ENCODE data around the gene MLLT6.
A peak's percentile ranks its signal among the peaks of the same experiment; 100 is the strongest.

Gene MLLT6

DNA sequence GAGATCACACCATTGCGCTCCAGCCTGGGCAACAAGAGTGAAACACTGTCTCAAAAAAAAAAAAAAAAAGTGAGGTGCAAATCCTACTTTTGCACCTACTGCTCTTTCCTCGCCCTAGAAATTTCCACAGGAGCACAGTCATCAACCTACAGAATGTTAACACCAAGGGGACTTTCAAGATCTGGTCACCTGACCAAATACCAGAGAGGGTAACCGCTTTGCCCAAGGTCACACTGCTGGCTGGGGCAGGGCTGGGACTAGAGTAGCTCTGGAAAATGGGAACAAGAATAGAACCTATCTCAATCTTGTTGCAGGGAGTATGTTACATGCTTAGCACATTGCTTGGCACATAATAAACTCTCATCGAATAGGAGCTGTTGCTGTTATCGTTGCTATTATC lies 6.3 kb upstream of the MLLT6 start:
- no peak overlapping the region for H2BK15ac ChIP-seq (ENCODE audit: low read depth, poor library complexity, severe bottlenecking)
- H3K4me3 ChIP-seq (ENCODE audit: insufficient read depth in 1 of 2, low read depth in 1 of 2, low read length in 2 of 2), result no peak overlapping the region
- no peaks in the 10 kb centered on the region for H3K36me3 ChIP-seq (ENCODE audit: control insufficient read depth in 1 of 2, insufficient read depth in 2 of 2, low read depth in 1 of 2, low read length in 2 of 2)
- H3K79me1 ChIP-seq (replicated peaks; ENCODE audit: low read length, poor library complexity, severe bottlenecking), result peaks cover 2% of the 10 kb centered on the region
- H2BK5ac ChIP-seq (ENCODE audit: low read depth, low read length, poor library complexity, severe bottlenecking), result no peak overlapping the region
- peaks cover 0 to 23% of the 10 kb centered on the region in 2 experiments for H3K27me3 ChIP-seq (ENCODE audit: control insufficient read depth in 1 of 2, insufficient read depth in 1 of 2, low read length in 2 of 2)
- no peak overlapping the region for H3K4me2 ChIP-seq (ENCODE audit: low read length, poor library complexity, severe bottlenecking)
- H3K27ac ChIP-seq (ENCODE audit: low read length, poor library complexity, severe bottlenecking), result no peak overlapping the region
- no peak overlapping the region for H2BK12ac ChIP-seq (ENCODE audit: low read length in 2 of 2)
- no peak for DNase-seq
- H3K23ac ChIP-seq (ENCODE audit: low read length in 2 of 2), result no peak overlapping the region
- H3K4me1 ChIP-seq (ENCODE audit: control insufficient read depth, insufficient read depth, low read depth, low read length), result peaks cover 22% of the 10 kb centered on the region
- H2BK120ac ChIP-seq (ENCODE audit: low read depth, low read length), result no peak overlapping the region
- no peak overlapping the region for H2AFZ ChIP-seq (ENCODE audit: low read depth, low read length)
- no peak overlapping the region for H4K91ac ChIP-seq (ENCODE audit: low read length)
- H3K9ac ChIP-seq (ENCODE audit: low read length), result no peak overlapping the region
- no peak overlapping the region for H4K8ac ChIP-seq (ENCODE audit: low read length)
- no peak overlapping the region for H2AK5ac ChIP-seq (ENCODE audit: low read length, severe bottlenecking)
- H3K9me3 ChIP-seq (ENCODE audit: control insufficient read depth, low read length), result no peaks in the 10 kb centered on the region
- H3K4ac ChIP-seq (ENCODE audit: low read depth in 1 of 2, low read length in 2 of 2), result no peak overlapping the region
- H3K14ac ChIP-seq (ENCODE audit: low read length in 2 of 2), result no peak overlapping the region
- no peak overlapping the region for H3K18ac ChIP-seq (ENCODE audit: low read depth in 1 of 2, low read length in 2 of 2)
- 95% methylated on average over 5 of the region's 5 CpGs for WGBS

DNA sequence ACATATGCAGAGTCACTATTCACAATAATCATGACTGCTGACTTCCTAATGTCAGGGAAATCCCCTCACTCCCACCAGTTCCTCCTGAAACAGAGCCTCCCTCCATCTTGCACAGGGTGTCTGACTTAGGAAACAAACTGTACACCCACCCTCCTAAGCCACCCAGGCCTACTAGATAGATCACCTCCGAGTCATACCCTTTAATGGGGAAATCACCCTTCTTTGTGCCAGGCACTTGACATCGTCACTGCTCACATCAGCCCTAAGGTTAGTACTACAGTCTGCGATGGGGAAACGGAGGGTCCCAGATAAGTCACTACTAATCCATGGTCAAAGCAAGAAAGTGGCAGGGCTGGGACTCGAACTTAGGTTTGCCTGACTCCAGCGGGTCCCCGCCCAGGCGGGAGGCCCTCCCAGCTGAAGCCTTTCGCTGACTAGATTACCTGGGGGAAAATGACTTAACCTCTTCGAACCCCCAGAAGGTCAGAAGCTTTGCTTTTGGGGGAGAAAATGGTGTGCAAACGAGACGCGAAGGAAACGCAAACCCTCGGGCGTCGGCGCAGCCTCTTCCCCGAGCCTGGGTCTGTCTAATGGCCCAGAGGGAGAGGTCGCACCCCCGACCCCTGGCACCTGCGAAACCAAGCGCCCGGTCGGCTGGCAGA lies 3.4 kb upstream of the MLLT6 start:
- Histone ChIP-seq H3K27me3 (ENCODE audit: control insufficient read depth in 1 of 2, insufficient read depth in 1 of 2, low read length in 2 of 2) (peaks cover 0 to 19% of the 10 kb centered on the region in 2 experiments), H4K91ac (ENCODE audit: low read length) (peak overlapping the region; percentile 61), H2BK5ac (ENCODE audit: low read depth, low read length, poor library complexity, severe bottlenecking) (no peak overlapping the region), H3K4me3 (ENCODE audit: insufficient read depth in 1 of 2, low read depth in 1 of 2, low read length in 2 of 2) (peak overlapping the region; percentile 65 to 82), H2AK5ac (ENCODE audit: low read length, severe bottlenecking) (peak overlapping the region; percentile 16), H3K4me2 (ENCODE audit: low read length, poor library complexity, severe bottlenecking) (peak overlapping the region; percentile 87), H3K23ac (ENCODE audit: low read length in 2 of 2) (no peak overlapping the region), H3K79me1 (replicated peaks; ENCODE audit: low read length, poor library complexity, severe bottlenecking) (peaks cover 12% of the 10 kb centered on the region), H3K14ac (ENCODE audit: low read length in 2 of 2) (peak overlapping the region in 1 of 2 experiments; percentile 49), H3K4ac (ENCODE audit: low read depth in 1 of 2, low read length in 2 of 2) (peak overlapping the region; percentile 0 to 89), H3K9ac (ENCODE audit: low read length) (peak overlapping the region; percentile 90), H2AFZ (ENCODE audit: low read depth, low read length) (peak overlapping the region; percentile 56), H2BK120ac (ENCODE audit: low read depth, low read length) (peak overlapping the region; percentile 65), H3K36me3 (ENCODE audit: control insufficient read depth in 1 of 2, insufficient read depth in 2 of 2, low read depth in 1 of 2, low read length in 2 of 2) (no peaks in the 10 kb centered on the region), H3K4me1 (ENCODE audit: control insufficient read depth, insufficient read depth, low read depth, low read length) (peaks cover 36% of the 10 kb centered on the region), H4K8ac (ENCODE audit: low read length) (peak overlapping the region; percentile 85), H3K18ac (ENCODE audit: low read depth in 1 of 2, low read length in 2 of 2) (peak overlapping the region in 1 of 2 experiments; percentile 55), H2BK15ac (ENCODE audit: low read depth, poor library complexity, severe bottlenecking) (peak overlapping the region; percentile 54), H3K9me3 (ENCODE audit: control insufficient read depth, low read length) (no peaks in the 10 kb centered on the region), H3K27ac (ENCODE audit: low read length, poor library complexity, severe bottlenecking) (peak overlapping the region; percentile 41), H2BK12ac (ENCODE audit: low read length in 2 of 2) (peak overlapping the region in 1 of 2 experiments; percentile 61)
- WGBS, result 22% methylated on average over 16 of the region's 25 CpGs
- DNase-seq, result peak; percentile 79

DNA sequence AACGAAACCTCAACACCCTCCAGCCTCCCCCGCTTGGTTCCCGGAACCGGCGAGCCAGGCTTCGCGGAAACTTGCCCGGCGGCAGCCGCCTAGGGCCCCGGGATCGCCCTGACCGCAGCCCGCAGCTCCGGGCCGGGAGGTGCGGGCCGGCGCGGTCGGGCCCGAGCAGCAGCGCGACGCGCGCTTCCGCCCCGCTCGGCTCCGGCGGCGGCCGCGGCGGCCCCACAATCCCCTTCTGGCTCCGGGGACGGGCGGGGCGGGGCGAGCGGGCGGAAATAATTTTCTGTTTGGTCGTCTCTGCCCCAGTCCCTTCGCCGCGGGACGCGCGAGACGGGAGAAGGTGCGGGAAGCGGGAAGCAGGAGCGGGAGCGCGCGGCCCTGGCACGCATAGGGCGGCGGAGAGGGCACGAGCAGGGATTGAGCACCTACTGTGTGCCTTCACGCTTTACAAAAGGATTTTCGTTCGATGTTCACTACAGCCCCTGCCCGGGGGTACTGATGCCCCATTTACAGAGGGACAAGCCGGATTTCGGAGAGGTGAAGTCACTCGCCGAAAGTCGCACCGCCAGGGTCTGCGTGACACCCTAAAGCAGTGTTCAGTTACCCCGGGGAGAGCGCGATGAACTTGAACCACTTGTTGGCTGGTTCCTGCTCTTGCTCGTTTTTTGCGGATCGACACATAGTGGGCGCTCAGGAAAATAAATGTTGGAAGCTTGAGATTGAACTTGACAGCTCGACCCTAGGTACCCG lies 2.7 kb upstream of the MLLT6 start:
- H3K4me1 ChIP-seq (ENCODE audit: control insufficient read depth, insufficient read depth, low read depth, low read length), result peaks cover 42% of the 10 kb centered on the region
- H4K91ac ChIP-seq (ENCODE audit: low read length), result peak overlapping the region; percentile 47
- peak overlapping the region in 1 of 2 experiments; percentile 45 for H2BK12ac ChIP-seq (ENCODE audit: low read length in 2 of 2)
- peaks cover 0 to 19% of the 10 kb centered on the region in 2 experiments for H3K27me3 ChIP-seq (ENCODE audit: control insufficient read depth in 1 of 2, insufficient read depth in 1 of 2, low read length in 2 of 2)
- H3K4ac ChIP-seq (ENCODE audit: low read depth in 1 of 2, low read length in 2 of 2), result peak overlapping the region; percentile 68 to 89
- H3K9ac ChIP-seq (ENCODE audit: low read length), result peak overlapping the region; percentile 90
- peak overlapping the region; percentile 65 for H2BK120ac ChIP-seq (ENCODE audit: low read depth, low read length)
- peak overlapping the region; percentile 76 to 81 for H3K18ac ChIP-seq (ENCODE audit: low read depth in 1 of 2, low read length in 2 of 2)
- H3K23ac ChIP-seq (ENCODE audit: low read length in 2 of 2), result no peak overlapping the region
- no peak overlapping the region for H2AK5ac ChIP-seq (ENCODE audit: low read length, severe bottlenecking)
- H3K79me1 ChIP-seq (replicated peaks; ENCODE audit: low read length, poor library complexity, severe bottlenecking), result peaks cover 14% of the 10 kb centered on the region
- peak overlapping the region; percentile 65 for H2BK15ac ChIP-seq (ENCODE audit: low read depth, poor library complexity, severe bottlenecking)
- peak overlapping the region in 1 of 2 experiments; percentile 61 for H3K14ac ChIP-seq (ENCODE audit: low read length in 2 of 2)
- peak overlapping the region; percentile 68 to 90 for H3K4me3 ChIP-seq (ENCODE audit: insufficient read depth in 1 of 2, low read depth in 1 of 2, low read length in 2 of 2)
- DNase-seq, result peak; percentile 90
- peak overlapping the region; percentile 65 for H2AFZ ChIP-seq (ENCODE audit: low read depth, low read length)
- peak overlapping the region; percentile 41 for H3K27ac ChIP-seq (ENCODE audit: low read length, poor library complexity, severe bottlenecking)
- H3K4me2 ChIP-seq (ENCODE audit: low read length, poor library complexity, severe bottlenecking), result peak overlapping the region; percentile 87
- under 1% methylated on average over 78 of the region's 81 CpGs for WGBS
- H4K8ac ChIP-seq (ENCODE audit: low read length), result peak overlapping the region; percentile 89
- H3K36me3 ChIP-seq (ENCODE audit: control insufficient read depth in 1 of 2, insufficient read depth in 2 of 2, low read depth in 1 of 2, low read length in 2 of 2), result peaks cover 1 to 2% of the 10 kb centered on the region in 2 experiments
- H3K9me3 ChIP-seq (ENCODE audit: control insufficient read depth, low read length), result no peaks in the 10 kb centered on the region
- H2BK5ac ChIP-seq (ENCODE audit: low read depth, low read length, poor library complexity, severe bottlenecking), result no peak overlapping the region
